ENCODE data around the gene ARHGDIB. TPM values are rescaled to one million over a fixed set of nuclear protein-coding genes. Genes with fewer than 3 reads are reported as not detected.

ARHGDIB gene
- total and polyA plus RNA-seq, 2 donors from 2014 or later = 127 to 151 TPM

- Histone ChIP-seq H3K36me3 (ENCODE audit: control insufficient read depth in 2 of 3, insufficient read depth in 3 of 3, low read length in 3 of 3) (no peaks in the 10 kb centered on the region), H3K27me3 (ENCODE audit: control insufficient read depth, insufficient read depth, low read length) (no peaks in the 10 kb centered on the region), H3K9ac (ENCODE audit: low read length in 3 of 3) (no peak overlapping the region), H3K9me3 (ENCODE audit: control insufficient read depth in 2 of 3, insufficient read depth in 1 of 3, low read length in 3 of 3) (no peaks in the 10 kb centered on the region), H3K4me3 (ENCODE audit: low read length in 3 of 3) (no peak overlapping the region), H3K4me1 (ENCODE audit: control insufficient read depth in 2 of 3, insufficient read depth in 2 of 3, low read depth in 1 of 3, low read length in 3 of 3) (peaks cover 0 to 9% (median 0%) of the 10 kb centered on the region in 3 donors), H3K27ac (ENCODE audit: low read depth in 2 of 2, low read length in 2 of 2) (no peak overlapping the region)
- FAIRE-seq (no peak), DNase-seq (peak in 1 of 5 donors; percentile 37)
- intact Hi-C loops (cut with DNase I) = no loop called here
- TF ChIP-seq, protein P1, sequence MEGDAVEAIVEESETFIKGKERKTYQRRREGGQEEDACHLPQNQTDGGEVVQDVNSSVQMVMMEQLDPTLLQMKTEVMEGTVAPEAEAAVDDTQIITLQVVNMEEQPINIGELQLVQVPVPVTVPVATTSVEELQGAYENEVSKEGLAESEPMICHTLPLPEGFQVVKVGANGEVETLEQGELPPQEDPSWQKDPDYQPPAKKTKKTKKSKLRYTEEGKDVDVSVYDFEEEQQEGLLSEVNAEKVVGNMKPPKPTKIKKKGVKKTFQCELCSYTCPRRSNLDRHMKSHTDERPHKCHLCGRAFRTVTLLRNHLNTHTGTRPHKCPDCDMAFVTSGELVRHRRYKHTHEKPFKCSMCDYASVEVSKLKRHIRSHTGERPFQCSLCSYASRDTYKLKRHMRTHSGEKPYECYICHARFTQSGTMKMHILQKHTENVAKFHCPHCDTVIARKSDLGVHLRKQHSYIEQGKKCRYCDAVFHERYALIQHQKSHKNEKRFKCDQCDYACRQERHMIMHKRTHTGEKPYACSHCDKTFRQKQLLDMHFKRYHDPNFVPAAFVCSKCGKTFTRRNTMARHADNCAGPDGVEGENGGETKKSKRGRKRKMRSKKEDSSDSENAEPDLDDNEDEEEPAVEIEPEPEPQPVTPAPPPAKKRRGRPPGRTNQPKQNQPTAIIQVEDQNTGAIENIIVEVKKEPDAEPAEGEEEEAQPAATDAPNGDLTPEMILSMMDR (IDR thresholded peaks at IDR 0.05; ENCODE audit: borderline replicate concordance, extremely low read depth, insufficient read depth) = no peak
Measured at GRCh38 chr12:14896521-14897169, 64.8 kb downstream of the ARHGDIB start.

DNA sequence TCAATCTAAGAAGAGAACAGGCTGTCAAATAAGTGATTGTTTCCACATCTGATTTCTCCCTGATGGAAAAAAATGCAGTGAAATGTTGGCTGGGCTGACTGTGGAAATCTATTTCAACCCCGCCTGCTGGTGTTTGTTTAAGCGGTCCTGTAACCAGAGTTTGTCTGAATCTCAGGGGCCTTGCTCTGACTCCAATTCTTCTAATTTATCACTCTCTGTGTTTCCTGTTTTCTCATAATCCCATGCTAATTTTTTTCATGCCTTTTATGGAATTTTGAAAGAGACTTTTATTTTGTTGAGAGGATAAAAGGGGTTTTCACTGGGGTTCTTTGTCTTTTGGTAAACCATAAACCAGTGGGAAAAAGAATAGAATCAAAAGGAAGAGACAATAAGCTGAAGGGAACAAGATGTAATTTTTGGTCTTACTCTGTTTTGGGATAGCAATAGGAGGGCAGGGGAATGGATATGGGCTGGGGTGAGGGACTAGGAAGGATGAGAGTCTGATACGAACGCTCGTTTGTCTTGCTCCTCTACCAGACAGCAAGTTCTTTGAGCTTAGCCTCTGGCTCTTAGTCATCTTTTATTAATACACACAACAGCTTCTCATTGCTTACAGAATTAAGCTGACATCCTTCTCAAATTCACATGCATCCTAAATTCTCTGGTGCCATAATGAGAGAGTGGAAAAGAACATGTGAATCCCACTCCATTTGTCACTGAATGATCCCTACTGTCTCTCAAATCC is 67.7 kb downstream of the ARHGDIB start:
- H3K9me3 ChIP-seq (ENCODE audit: control insufficient read depth in 2 of 3, insufficient read depth in 1 of 3, low read length in 3 of 3) = no peaks in the 10 kb centered on the region
- peak in 2 of 5 donors; percentile 63 to 80 for DNase-seq
- no peak overlapping the region for H3K4me3 ChIP-seq (ENCODE audit: low read length in 3 of 3)
- no peaks in the 10 kb centered on the region for H3K27me3 ChIP-seq (ENCODE audit: control insufficient read depth, insufficient read depth, low read length)
- intact Hi-C loops (cut with DNase I) = no loop called here
- no peaks in the 10 kb centered on the region for H3K36me3 ChIP-seq (ENCODE audit: control insufficient read depth in 2 of 3, insufficient read depth in 3 of 3, low read length in 3 of 3)
- TF ChIP-seq, protein P1 (IDR thresholded peaks at IDR 0.05; ENCODE audit: borderline replicate concordance, extremely low read depth, insufficient read depth) = no peak
- H3K9ac ChIP-seq (ENCODE audit: low read length in 3 of 3) = no peak overlapping the region
- peak; percentile 29 for FAIRE-seq
- peak overlapping the region; percentile 63 to 83 for H3K27ac ChIP-seq (ENCODE audit: low read depth in 2 of 2, low read length in 2 of 2)
- H3K4me1 ChIP-seq (ENCODE audit: control insufficient read depth in 2 of 3, insufficient read depth in 2 of 3, low read depth in 1 of 3, low read length in 3 of 3) = peaks cover 0 to 9% (median 0%) of the 10 kb centered on the region in 3 donors

DNA sequence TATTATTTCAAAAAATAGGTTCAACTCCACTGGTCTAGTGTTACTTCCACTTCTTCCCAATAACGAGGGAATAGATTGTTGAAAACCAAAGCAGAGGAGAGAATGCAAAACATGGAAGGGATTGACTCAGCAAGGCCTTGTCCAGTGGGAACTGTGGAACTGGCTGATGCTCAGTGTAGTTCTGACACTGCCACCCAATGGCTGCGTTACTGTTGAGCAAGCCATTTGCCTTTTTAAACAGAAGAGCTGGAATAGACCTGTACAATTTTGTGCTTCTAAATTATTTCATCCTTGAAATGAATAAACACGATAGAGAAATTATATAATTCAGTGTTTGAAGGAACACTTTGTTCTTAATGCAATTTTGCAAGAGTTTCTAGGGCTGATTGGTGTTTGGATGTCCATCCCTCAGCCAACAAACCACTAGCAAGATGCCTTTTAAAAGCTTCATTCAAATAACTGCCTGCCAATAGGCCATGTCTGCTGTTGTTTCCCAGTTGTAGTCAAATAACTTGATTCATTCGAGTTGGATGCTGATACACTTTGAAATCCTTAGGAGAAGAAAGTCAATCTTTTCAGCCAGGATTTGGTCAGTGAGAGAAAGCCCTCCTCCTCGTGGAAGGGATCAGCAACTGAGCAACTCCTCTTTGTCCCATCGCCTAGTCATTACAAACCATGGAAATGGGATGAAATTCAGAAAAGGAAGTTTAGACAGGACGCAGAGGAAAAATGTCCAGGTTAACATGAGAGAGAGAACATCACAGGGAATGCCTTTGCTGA is 68.5 kb downstream of the ARHGDIB start:
- intact Hi-C loops (cut with DNase I) = no loop called here
- no peaks in the 10 kb centered on the region for H3K27me3 ChIP-seq (ENCODE audit: control insufficient read depth, insufficient read depth, low read length)
- H3K9me3 ChIP-seq (ENCODE audit: control insufficient read depth in 2 of 3, insufficient read depth in 1 of 3, low read length in 3 of 3) = no peaks in the 10 kb centered on the region
- peak in 2 of 5 donors; percentile 29 to 56 for DNase-seq
- H3K4me3 ChIP-seq (ENCODE audit: low read length in 3 of 3) = no peak overlapping the region
- TF ChIP-seq, protein P1 (IDR thresholded peaks at IDR 0.05; ENCODE audit: borderline replicate concordance, extremely low read depth, insufficient read depth) = peak; percentile 22
- no peaks in the 10 kb centered on the region for H3K36me3 ChIP-seq (ENCODE audit: control insufficient read depth in 2 of 3, insufficient read depth in 3 of 3, low read length in 3 of 3)
- no peak overlapping the region for H3K9ac ChIP-seq (ENCODE audit: low read length in 3 of 3)
- H3K4me1 ChIP-seq (ENCODE audit: control insufficient read depth in 2 of 3, insufficient read depth in 2 of 3, low read depth in 1 of 3, low read length in 3 of 3) = peaks cover 0 to 9% (median 0%) of the 10 kb centered on the region in 3 donors
- H3K27ac ChIP-seq (ENCODE audit: low read depth in 2 of 2, low read length in 2 of 2) = peak overlapping the region; percentile 63 to 83
- FAIRE-seq = no peak

Other genes starting within 250 kb of the ARHGDIB start
- 55.5 TPM for gene WBP11, start 158.1 kb downstream of the ARHGDIB start, total RNA-seq
- gene WBP11, start 158.1 kb downstream of the ARHGDIB start, polyA plus RNA-seq (ENCODE audit: insufficient read depth, low read depth, low replicate concordance) = 17.6 TPM
- 2.0 TPM for gene C12orf60, start 157.9 kb downstream of the ARHGDIB start, total RNA-seq
- 4.5 TPM for gene C12orf60, start 157.9 kb downstream of the ARHGDIB start, polyA plus RNA-seq (ENCODE audit: insufficient read depth, low read depth, low replicate concordance)
- gene SMCO3, start 147.4 kb downstream of the ARHGDIB start, total RNA-seq = 0.76 TPM
- 10.9 TPM for gene SMCO3, start 147.4 kb downstream of the ARHGDIB start, polyA plus RNA-seq (ENCODE audit: insufficient read depth, low read depth, low replicate concordance)
- gene ART4, start 118.1 kb downstream of the ARHGDIB start, total RNA-seq = 3.0 TPM
- 2.6 TPM for gene ART4, start 118.1 kb downstream of the ARHGDIB start, polyA plus RNA-seq (ENCODE audit: insufficient read depth, low read depth, low replicate concordance)
- 811 TPM for gene MGP, start 75.7 kb downstream of the ARHGDIB start, total RNA-seq
- 745 TPM for gene MGP, start 75.7 kb downstream of the ARHGDIB start, polyA plus RNA-seq (ENCODE audit: insufficient read depth, low read depth, low replicate concordance)
- 11.0 TPM for gene ERP27, start 23.1 kb downstream of the ARHGDIB start, total RNA-seq
- gene ERP27, start 23.1 kb downstream of the ARHGDIB start, polyA plus RNA-seq (ENCODE audit: insufficient read depth, low read depth, low replicate concordance) = 35.3 TPM
- not detected for gene PDE6H, start 11.4 kb upstream of the ARHGDIB start, total RNA-seq
- not detected for gene PDE6H, start 11.4 kb upstream of the ARHGDIB start, polyA plus RNA-seq (ENCODE audit: insufficient read depth, low read depth, low replicate concordance)

Data from kidney (tissue), 14 donors.